Measurements from ENCODE around the gene CNTNAP3.
"Not testable (repeated sequence)": the region's sequence is repeated elsewhere in the genome, so short reads cannot be mapped to it uniquely, and the experiment has no call there.

CNTNAP3 gene

GRCh38 chr9:39067683-39068082, 220.3 kb downstream of the CNTNAP3 start:
- DNase-seq (ENCODE audit: low spot score): not testable (repeated sequence)

DNA sequence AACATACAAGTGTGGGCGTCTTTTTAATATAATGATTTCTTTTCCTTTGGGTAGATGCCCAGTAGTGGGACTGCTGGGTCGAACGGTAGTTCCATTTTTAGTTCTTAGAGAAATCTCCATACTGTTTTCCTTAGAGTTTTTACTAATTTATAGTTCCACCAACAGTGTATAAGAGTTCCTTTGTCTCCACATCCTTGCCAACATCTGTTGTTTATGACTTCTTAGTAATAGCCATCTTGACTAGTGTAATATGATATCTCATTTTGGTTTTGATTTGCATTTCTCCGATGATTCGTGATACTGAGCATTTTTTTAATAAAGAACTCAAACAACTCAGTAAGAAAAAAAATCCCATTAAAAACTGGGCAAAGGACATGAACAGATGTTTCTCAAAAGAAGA, 225.0 kb downstream of the CNTNAP3 start:
- DNase-seq (ENCODE audit: low spot score): not testable (repeated sequence)

GRCh38 chr9:39054453-39054852, 233.5 kb downstream of the CNTNAP3 start:
- not testable (repeated sequence) for DNase-seq (ENCODE audit: low spot score)

DNA sequence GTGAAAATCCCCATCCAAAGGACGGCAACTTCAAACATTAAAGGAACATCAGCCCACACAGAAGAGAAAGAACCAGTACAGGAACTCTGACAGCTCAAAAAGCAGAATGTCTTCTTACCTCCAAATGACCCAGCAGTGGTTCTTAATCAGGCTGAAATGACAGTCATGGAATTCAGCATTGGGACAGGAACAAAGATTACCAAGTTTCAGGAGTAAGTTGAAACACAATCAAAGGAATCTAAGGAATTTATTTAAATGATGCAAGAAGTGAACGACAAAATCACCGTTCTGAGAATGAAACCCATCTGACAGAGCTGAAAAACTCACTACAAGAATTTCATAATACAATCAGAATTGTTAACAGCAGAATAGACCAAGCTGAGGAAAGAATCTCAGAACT, 241.1 kb downstream of the CNTNAP3 start:
- not testable (repeated sequence) for DNase-seq (ENCODE audit: low spot score)

DNA sequence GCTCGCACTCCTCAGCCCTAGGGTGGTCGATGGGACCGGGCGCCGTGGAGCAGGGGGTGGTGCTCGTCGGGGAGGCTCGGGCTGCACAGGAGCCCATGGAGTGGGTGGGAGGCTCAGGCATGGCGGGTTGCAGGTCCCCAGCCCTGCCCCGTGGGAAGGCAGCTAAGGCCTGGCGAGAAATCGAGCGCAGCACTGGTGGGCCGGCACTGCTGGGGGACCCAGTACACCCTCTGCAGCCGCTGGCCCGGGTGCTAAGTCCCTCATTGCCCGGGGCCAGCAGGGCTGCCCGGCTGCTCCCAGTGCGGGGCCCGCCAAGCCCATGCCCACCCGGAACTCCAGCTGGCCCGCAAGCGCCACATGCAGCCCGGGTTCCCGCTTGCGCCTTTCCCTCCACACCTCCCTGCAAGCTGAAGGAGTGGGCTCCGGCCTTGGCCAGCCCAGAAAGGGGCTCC, 245.6 kb downstream of the CNTNAP3 start:
- DNase-seq (ENCODE audit: low spot score): not testable (repeated sequence)

GRCh38 chr9:39041774-39042173, 246.2 kb downstream of the CNTNAP3 start:
- DNase-seq (ENCODE audit: low spot score): not testable (repeated sequence)

GRCh38 chr9:39039148-39039547, 248.8 kb downstream of the CNTNAP3 start:
- DNase-seq (ENCODE audit: low spot score): not testable (repeated sequence)

DNA sequence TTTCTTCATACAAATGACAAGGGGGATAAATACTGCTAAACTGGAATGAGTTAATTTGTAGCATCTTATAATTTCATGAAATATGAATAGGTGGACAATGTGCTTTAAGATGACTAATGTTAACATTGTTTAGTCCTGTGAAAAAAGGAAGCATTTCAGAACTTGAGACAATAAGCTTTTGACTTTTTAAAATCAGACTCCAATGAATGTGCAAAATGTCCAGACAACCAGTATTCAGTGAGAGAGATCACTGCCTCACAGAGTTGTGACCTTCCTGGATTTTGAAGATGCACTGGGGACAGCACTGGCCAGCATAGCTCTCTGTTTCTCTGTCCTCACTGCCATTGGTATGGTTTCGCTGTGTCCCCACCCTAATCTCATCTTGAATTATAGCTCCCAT, 249.7 kb downstream of the CNTNAP3 start:
- not testable (repeated sequence) for DNase-seq (ENCODE audit: low spot score)

DNA sequence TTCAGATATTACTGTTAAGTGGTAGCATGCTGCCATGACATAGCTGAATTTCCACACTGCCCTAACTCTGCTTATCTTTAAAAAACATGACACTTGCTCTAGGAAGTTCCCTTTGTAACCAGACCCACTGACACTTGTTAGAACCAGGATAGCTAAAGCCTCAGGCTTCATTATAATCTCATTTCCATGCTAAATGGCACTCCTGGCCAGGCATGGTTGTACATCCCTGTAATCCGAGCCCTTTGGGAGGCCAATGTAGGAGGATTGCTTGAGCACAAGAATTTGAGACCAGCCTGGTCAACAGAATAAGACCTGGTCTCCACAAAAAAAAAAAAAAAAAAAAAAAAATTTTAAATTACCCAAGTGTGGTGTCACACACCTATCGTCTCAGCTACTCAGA, 254.1 kb downstream of the CNTNAP3 start:
- DNase-seq (ENCODE audit: low spot score): not testable (repeated sequence)

DNA sequence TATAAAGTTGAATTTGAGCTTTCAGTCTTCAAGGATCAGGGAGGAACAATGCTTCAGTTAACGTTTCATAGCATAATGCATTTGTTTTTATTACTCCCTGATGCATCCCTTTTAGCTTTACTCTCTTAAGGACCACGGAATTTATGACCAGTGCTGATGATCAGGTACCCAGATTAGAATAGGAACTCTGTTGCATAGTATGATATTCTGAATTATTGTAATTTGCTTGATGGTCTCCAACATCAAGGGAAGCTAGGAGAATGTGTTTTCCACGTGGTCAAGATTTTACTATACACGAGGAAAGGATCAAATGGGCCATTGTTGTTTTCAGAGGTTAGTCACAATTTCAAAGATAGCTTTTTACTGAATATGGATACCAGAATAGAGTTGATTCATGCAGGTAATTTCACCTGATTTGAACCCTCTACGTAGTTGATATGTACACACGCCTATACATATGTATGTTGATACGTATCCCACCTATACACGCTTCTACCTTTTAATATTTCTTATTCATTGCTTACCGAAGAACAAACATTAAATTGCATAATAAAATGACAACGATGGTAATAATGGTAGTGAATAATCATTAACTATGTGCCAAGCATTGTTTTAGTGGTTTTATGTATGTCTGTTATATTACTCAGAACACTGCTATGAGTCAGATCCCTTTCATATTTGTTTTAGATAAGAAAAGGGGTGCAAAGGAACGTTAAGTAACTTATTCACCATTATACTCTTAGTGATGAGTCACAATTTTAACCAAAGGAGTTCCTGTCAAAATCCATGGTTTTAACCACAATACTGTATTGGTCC, 257.6 kb downstream of the CNTNAP3 start:
- DNase-seq (ENCODE audit: low spot score): not testable (repeated sequence)

DNA sequence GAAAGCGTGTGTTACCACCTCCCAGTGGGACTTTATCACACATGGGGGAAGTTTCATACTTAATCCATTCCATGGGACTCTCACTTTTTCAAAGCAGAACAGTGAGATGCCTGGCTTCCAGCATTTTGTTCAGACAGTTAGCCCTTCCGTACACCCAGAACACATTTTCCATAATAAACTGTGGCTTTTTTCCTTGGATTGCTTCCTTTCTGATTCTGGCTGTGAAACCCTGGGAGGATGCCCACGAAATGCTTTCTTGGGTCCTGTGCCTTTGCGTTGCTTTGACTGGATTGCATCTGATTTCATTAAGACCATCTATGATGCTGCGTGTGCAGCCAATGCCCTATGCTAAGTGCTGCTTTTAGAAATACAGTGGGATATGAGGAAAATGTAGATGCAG, 259.1 kb downstream of the CNTNAP3 start:
- DNase-seq (ENCODE audit: low spot score): not testable (repeated sequence)

- not testable (repeated sequence) for DNase-seq (ENCODE audit: low spot score)
These were observed 259.8 kb downstream of the CNTNAP3 start for GRCh38 chr9:39028168-39028567.

GRCh38 chr9:39025911-39026588, 261.9 kb downstream of the CNTNAP3 start:
- not testable (repeated sequence) for DNase-seq (ENCODE audit: low spot score)
